ENCODE measurements around the gene GPC5. TPM values are rescaled to one million over a fixed set of nuclear protein-coding genes. Genes with fewer than 3 reads are reported as not detected.

GPC5 gene
- polyA plus RNA-seq, 2 of the 4 experiments (the other 2 are of a cell fraction): not detected

DNA sequence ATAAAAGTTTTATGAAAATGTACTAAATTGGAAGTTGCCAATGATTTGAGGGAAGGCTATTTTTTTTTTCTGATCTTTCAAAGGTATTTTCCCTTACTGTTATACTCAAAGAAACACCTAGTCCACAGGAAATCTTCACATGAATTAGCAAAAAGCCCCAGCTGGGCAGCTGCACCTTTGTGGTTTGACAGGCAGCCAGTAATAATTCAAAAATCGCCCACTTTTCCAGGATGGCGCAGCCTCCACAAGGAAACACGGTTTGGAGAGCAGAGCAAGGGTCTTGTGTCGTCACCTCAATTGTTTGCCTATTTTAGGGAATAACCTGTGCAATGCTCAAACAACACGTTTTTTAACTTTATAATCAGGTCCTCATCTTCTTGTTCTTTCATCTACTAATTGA, 1503.3 kb downstream of the GPC5 start:
- FAIRE-seq (no peak), DNase-seq (ENCODE audit: low read depth in 1 of 2, low spot score in 1 of 2) (no peak), ATAC-seq (no peak)
- no peaks in the 10 kb centered on the region for H3K4me1 ChIP-seq
- H3K4me3 ChIP-seq: no peak overlapping the region
- no peak overlapping the region for H3K27ac ChIP-seq
- H3K4me2 ChIP-seq: no peak overlapping the region
- no peaks in the 10 kb centered on the region for H3K9me3 ChIP-seq
- 9% methylated on average over 5 of the region's 5 CpGs for WGBS (ENCODE audit: missing lambda C conversion rate)
- ChIA-PET CTCF (no interaction called here), POLR2A (no interaction called here)
- TF ChIP-seq, protein P1, sequence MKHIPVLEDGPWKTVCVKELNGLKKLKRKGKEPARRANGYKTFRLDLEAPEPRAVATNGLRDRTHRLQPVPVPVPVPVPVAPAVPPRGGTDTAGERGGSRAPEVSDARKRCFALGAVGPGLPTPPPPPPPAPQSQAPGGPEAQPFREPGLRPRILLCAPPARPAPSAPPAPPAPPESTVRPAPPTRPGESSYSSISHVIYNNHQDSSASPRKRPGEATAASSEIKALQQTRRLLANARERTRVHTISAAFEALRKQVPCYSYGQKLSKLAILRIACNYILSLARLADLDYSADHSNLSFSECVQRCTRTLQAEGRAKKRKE (CRISPR knock-in tag; IDR thresholded peaks at IDR 0.05; ENCODE audit: low read depth): no peak
- TF ChIP-seq FOXS1 (CRISPR knock-in tag; IDR thresholded peaks at IDR 0.05) (no peak), ZC3H11A (IDR thresholded peaks at IDR 0.05) (no peak), CTCF (IDR thresholded peaks at IDR 0.05) (no peak), BCL3 (IDR thresholded peaks at IDR 0.05) (no peak), KDM5A (IDR thresholded peaks at IDR 0.05) (no peak), BHLHE40 (IDR thresholded peaks at IDR 0.05; ENCODE audit: low read depth, low read length) (no peak), NR3C1 (IDR thresholded peaks at IDR 0.05) (no peak), E2F6 (IDR thresholded peaks at IDR 0.05; ENCODE audit: borderline replicate concordance, low read depth) (no peak), MAX (IDR thresholded peaks at IDR 0.05) (no peak), POLR2A (IDR thresholded peaks at IDR 0.05; ENCODE audit: low read length) (no peak)

GRCh38 chr13:92912629-92913028, 1514.2 kb downstream of the GPC5 start:
- no peak for ATAC-seq
- ChIA-PET POLR2A (no interaction called here), CTCF (no interaction called here)
- Histone ChIP-seq H3K4me2 (no peak overlapping the region), H3K27ac (no peak overlapping the region), H3K9me3 (no peaks in the 10 kb centered on the region), H3K4me1 (no peaks in the 10 kb centered on the region), H3K4me3 (no peak overlapping the region)
- FAIRE-seq: no peak
- WGBS (ENCODE audit: missing lambda C conversion rate): 25% methylated on average over 1 of the region's 1 CpG
- DNase-seq (ENCODE audit: low read depth in 1 of 2, low spot score in 1 of 2): no peak
- no peak for TF ChIP-seq HOXA7 (CRISPR knock-in tag; IDR thresholded peaks at IDR 0.05)
- no peak for TF ChIP-seq RCOR1 (IDR thresholded peaks at IDR 0.05; ENCODE audit: low read depth, low read length)
- no peak for TF ChIP-seq EP300 (IDR thresholded peaks at IDR 0.05)
- no peak for TF ChIP-seq PHF8 (IDR thresholded peaks at IDR 0.05; ENCODE audit: borderline replicate concordance, low read depth)
- no peak for TF ChIP-seq CBX2 (IDR thresholded peaks at IDR 0.05; ENCODE audit: borderline replicate concordance, low read depth)
- TF ChIP-seq FOSL2 (IDR thresholded peaks at IDR 0.05): no peak
- no peak for TF ChIP-seq FOSL2 (CRISPR knock-in tag; IDR thresholded peaks at IDR 0.05)
- no peak for TF ChIP-seq CTCF (IDR thresholded peaks at IDR 0.05)
- TF ChIP-seq, protein P2, sequence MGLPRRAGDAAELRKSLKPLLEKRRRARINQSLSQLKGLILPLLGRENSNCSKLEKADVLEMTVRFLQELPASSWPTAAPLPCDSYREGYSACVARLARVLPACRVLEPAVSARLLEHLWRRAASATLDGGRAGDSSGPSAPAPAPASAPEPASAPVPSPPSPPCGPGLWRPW (IDR thresholded peaks at IDR 0.05): no peak
- TF ChIP-seq ZFP36 (IDR thresholded peaks at IDR 0.05; ENCODE audit: borderline replicate concordance, partially characterized antibody): no peak

Data from A549 (cell line).